SIG-M5 treated with dmso at 0.1 percent for 504 hours (cell line): ENCODE results near the gene FLNC.

ENCODE experiments used
- DNase-seq: peaks from one replicate; lab custom pipeline; 2025; ENCODE audit not compliant: unreplicated experiment; lab: John Stamatoyannopoulos, UW

The FLNC gene

GRCh38 chr7:128844777-128845311 lies 14.6 kb downstream of the FLNC start:
- no peak for DNase-seq

GRCh38 chr7:128845475-128845874 lies 15.3 kb downstream of the FLNC start:
- no peak for DNase-seq

GRCh38 chr7:128845987-128846386 lies 15.8 kb downstream of the FLNC start:
- DNase-seq = no peak

- DNase-seq = no peak
Observed at GRCh38 chr7:128846781-128847444, 16.7 kb downstream of the FLNC start.

GRCh38 chr7:128847721-128848211 lies 17.6 kb downstream of the FLNC start:
- DNase-seq = no peak

DNA sequence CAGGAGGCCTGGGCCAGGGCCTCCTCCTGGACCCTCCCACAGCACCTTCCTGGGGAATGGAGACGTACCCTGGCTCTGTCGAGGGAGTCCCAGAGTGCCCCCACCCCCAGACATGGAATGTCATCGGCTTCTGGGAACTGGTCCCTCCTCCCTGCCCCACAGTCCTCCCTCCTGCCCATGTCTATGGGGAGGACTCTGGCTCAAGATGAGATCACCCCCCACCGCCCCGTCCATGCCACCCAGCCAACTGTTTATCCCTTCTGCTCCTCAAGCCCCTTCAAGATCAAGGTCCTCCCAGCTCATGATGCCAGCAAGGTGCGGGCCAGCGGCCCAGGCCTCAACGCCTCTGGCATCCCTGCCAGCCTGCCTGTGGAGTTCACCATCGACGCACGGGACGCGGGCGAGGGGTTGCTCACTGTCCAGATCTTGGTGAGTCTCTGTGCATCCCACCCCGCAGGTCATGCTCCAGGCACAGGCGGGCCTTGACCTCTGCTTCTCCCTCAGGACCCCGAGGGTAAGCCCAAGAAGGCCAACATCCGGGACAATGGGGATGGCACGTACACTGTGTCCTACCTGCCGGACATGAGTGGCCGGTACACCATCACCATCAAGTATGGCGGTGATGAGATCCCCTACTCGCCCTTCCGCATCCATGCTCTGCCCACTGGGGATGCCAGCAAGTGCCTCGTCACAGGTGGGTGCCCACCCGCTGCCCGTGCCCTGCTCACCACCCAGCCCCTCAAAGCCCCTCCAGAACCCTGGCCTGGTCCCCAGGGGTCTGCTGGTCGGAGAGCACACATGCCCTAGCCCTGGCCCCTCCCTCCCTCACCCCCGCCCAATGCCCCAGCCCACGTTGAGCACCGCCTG lies 18.3 kb downstream of the FLNC start:
- no peak for DNase-seq

DNA sequence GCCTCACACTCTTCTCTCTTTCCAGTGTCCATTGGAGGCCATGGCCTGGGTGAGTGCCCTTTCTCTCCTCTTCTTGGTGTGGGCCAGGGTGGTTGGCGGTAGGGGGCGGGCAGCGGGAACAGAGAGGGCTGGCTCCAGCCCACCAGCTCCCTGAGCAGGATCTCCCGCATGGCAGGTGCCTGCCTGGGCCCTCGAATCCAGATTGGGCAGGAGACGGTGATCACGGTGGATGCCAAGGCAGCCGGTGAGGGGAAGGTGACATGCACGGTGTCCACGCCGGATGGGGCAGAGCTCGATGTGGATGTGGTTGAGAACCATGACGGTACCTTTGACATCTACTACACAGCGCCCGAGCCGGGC lies 18.9 kb downstream of the FLNC start:
- no peak for DNase-seq

- DNase-seq = no peak
Observed at GRCh38 chr7:128849804-128850490, 19.7 kb downstream of the FLNC start.

GRCh38 chr7:128852537-128853254 lies 22.5 kb downstream of the FLNC start:
- no peak for DNase-seq

DNA sequence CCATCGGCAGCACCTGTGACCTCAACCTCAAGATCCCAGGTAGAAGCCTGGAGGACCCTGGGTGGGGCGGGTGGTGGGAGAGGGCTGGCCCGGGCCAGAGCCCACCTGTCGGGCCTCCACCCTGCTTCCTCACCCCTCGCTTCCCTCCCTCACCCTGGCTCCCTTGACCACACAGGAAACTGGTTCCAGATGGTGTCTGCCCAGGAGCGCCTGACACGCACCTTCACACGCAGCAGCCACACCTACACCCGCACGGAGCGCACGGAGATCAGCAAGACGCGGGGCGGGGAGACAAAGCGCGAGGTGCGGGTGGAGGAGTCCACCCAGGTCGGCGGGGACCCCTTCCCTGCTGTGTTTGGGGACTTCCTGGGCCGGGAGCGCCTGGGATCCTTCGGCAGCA lies 23.6 kb downstream of the FLNC start:
- DNase-seq = no peak

DNA sequence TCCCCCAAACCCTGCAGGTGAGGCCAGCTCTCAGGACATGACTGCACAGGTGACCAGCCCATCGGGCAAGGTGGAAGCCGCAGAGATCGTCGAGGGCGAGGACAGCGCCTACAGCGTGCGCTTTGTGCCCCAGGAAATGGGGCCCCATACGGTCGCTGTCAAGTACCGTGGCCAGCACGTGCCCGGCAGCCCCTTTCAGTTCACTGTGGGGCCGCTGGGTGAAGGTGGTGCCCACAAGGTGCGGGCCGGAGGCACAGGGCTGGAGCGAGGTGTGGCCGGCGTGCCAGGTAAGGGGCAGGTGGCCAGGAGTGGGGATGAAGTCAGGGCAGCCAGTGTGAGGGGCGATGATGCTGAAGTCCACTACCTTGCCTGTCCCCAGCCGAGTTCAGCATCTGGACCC lies 24.2 kb downstream of the FLNC start:
- no peak for DNase-seq

DNA sequence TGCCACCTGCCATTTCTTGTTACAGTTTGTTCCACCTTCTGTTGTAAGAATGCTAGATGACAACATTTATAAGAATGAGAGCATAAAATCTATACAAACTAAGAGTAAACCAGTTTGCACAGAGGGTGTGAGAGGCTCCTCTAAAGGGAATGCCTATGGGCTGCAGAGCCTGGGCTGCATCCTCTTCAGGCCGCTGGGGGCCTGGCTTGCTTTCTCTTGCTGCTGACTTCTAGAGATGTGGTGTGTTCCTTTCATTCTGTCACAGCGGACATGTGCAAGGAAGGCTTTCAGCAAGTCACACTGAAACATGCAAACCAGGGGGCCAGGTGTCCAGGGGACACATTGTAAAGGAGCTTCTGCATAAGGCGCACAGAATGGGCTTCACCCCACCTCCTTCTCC lies 25.4 kb downstream of the FLNC start:
- no peak for DNase-seq

GRCh38 chr7:128856001-128856718 lies 26.0 kb downstream of the FLNC start:
- no peak for DNase-seq

- DNase-seq = no peak
Observed at GRCh38 chr7:128858380-128859231, 28.4 kb downstream of the FLNC start.

DNA sequence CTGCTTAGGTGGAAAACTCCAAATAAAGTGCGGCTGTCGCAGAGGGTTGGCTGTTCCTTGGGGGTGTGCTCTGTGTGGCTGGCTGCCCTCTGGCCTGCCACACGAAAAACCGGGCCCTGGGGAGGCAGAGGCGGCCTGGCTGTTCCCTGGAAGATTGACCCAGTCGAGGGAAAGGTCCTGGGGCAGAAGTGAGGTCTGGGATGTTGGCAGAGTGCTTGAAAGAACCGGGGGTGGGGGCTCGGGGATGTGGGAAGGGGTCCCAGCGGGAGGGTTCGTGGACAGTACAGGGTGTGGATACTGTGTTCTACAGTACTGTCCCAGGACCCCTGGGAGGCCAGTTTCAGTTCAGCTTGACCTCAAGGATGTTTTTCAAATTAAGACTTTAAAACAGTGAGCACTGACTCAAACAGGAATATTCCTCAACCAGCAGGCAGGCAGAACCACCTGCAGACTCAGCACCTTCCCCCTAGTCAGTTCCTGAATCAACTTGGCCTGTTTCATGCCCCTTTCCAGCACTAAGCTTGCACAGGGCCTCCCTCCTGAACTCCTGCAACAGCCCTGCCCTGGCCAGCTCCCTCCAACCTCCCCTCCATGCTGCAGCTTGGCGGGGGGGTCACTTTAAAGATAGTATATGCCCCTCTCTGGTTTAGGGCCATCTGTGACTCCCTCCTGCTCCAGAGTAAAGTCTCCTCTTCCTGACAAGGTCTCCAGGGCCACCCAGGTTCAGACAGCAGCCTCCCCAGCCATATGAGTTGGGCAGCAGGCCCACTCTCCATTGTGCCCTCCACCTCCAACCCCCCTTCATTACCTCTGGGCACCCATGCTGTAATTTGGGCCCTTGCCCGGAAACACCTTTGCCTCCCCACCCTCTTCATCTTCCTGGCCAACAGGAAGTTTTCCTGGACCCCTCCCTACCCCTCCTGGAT lies 29.3 kb downstream of the FLNC start:
- no peak for DNase-seq

DNA sequence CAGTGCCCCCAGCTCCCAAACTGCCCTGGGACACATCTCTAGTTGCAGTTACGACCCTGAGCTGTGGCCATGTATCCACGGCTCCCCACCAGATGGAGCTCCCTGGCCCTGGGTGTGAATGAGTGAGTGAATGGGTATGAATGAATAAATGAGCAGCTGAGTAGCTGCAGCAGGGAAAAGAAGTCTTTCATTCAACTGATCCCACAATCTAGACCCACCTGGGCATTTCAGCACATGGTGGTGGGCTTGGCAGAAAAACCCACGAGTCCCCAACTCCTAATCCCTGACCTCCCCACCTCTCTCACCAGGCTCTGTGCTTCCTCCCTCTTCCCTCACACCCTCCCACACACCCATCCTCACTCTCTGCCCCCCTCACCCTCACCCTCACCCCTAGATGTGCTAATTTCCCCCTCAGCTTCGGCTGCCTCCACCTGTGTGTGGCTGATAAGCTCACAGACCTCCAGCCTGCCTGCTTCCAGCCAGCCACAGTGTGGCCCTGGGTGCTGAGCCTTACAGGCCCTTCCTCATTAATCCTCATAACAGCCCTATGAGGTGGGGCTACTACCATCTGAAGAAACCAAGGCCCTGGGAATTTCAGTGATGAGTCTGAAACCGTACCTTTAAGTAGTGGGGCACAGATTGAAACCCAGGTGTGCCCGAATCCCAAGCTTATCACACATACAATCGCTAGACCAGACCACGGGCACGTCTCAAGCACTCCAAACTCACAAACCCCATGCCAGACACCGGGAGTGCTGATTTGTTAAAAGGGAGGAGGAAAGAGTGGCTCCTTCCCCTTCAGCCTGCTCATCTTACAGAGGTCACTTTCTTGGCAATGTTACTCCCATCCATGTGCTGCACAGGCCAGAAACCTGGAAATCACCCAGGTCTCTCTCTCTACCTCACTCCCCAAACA lies 30.2 kb downstream of the FLNC start:
- DNase-seq = no peak

DNA sequence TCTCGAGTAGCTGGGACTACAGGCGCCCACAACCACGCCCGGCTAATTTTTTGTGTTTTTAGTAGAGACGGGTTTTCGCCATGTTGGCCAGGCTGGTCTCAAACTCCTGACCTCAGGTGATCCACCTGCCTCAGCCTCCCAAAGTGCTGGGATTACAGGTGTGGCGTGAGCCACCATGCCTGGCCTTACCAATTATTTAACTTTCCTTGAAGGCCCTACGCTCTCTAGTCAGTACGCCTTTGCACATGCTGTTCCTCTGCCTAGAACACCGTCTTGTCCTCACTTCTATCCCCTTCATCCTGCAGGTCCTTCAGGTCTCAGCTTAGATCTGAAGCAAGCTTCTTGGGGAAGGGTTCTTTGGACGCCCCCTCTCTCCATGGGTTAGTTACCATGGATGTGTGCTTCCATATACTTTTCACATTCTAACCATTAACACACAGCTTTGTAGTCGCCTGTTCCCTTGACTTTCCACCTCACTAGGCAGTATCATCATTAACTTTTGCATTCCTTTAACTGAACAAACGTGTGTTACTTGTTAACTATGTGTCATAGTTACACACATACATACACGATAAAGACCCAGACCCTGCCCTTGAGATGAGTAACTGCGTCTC lies 31.9 kb downstream of the FLNC start:
- no peak for DNase-seq
